K562 (cell line): ENCODE measurements around the gene COL23A1. TPM values are rescaled to one million over a fixed set of nuclear protein-coding genes. Genes with fewer than 3 reads are reported as not detected.

Experiments
- COPS2 ChIP-seq: fragments of 450-650 bp; conservative IDR thresholded peaks from 2 replicates; pipeline ENCODE4 v1.6.1; 2016; ENCODE audit warnings: mild to moderate bottlenecking, moderate library complexity
- FOXA1 ChIP-seq: fragments of 450-650 bp; IDR thresholded peaks from 2 replicates; pipeline ENCODE4 v1.6.1; 2016; ENCODE audit warnings: mild to moderate bottlenecking, borderline replicate concordance
- L3MBTL2 ChIP-seq: fragments of 450-650 bp; IDR thresholded peaks from 2 replicates; pipeline ENCODE4 v1.6.1; 2016; ENCODE audit warnings: mild to moderate bottlenecking, moderate library complexity
- MIER1 ChIP-seq: fragments of 450-650 bp; IDR thresholded peaks from 2 replicates; pipeline ENCODE4 v1.6.1; 2016; ENCODE audit warnings: antibody characterized with exemption, mild to moderate bottlenecking, low read depth
- NFE2L1 ChIP-seq: fragments of 450-650 bp; IDR thresholded peaks from 2 replicates; pipeline ENCODE4 v1.6.1; 2016; ENCODE audit warnings: missing genetic modification characterization, low read depth, mild to moderate bottlenecking, missing compliant biosample characterization, moderate library complexity, borderline replicate concordance
- PML ChIP-seq: IDR thresholded peaks from 2 replicates; pipeline ENCODE4 v1.6.1; 2012; ENCODE audit warnings: low read length, inconsistent platforms
- SMAD3 ChIP-seq: fragments of 450-650 bp; formaldehyde crosslinking; conservative IDR thresholded peaks from 2 replicates; pipeline ENCODE4 v1.4.0; 2020; ENCODE audit warnings: mild to moderate bottlenecking
- SRSF3 ChIP-seq: fragments of 200-400 bp; formaldehyde crosslinking; IDR thresholded peaks from 2 replicates; pipeline ENCODE4 v1.6.1; 2016; ENCODE audit warnings: mild to moderate bottlenecking, low read length, moderate library complexity; ENCODE audit not compliant: insufficient read depth
- ZNF165 ChIP-seq: fragments of 250-450 bp; sonication (Bioruptor Pico); IDR thresholded peaks from 2 replicates; pipeline ENCODE4 v1.4.0; 2020; ENCODE audit warnings: borderline replicate concordance
- polyA plus RNA-seq, 8 experiments: library from polyadenylated mRNA; depleted of rRNA in 4 of 8; stranded (reverse) in 5 of 8; unstranded in 3 of 8; fragments of >200 nt; fragmentation: Nextera tagmentation in 2 of 8; fragmentation: Illumina TruSeq in 1 of 8; extraction: Ambion mirVana in 2 of 8; extraction: Trizol in 1 of 8; gene quantifications; 2 replicates each; pipeline versions ENCODE4 v1.2.1 to v1.2.3, GENCODE V29; 2011 to 2014; ENCODE audit warnings: inconsistent platforms in 1 of 8, missing spikeins in 1 of 8
- total RNA-seq, 7 experiments: library from RNA; depleted of rRNA in 6 of 7; stranded (reverse); fragments of >200 nt in 6 of 7; fragmentation: Illumina TruSeq in 2 of 7; extraction: Trizol in 2 of 7; gene quantifications; 2 replicates each; pipeline versions ENCODE4 v1.2.1 to v1.2.3, GENCODE V29; 2011 to 2021; ENCODE audit warnings: low replicate concordance in 1 of 7
- TF ChIP-seq, protein P1 (sequence below): fragments of 250-450 bp; sonication (Bioruptor Pico); IDR thresholded peaks from 2 replicates; pipeline ENCODE4 v1.5.0; 2020; ENCODE audit warnings: mild to moderate bottlenecking
- TF ChIP-seq, protein P2 (sequence below): fragments of 450-650 bp; IDR thresholded peaks from 2 replicates; pipeline ENCODE4 v1.6.1; 2016; ENCODE audit warnings: mild to moderate bottlenecking, moderate library complexity
- TF ChIP-seq, protein P3 (sequence below): sonication (generic); formaldehyde crosslinking; IDR thresholded peaks from 2 replicates; pipeline ENCODE4 v1.9.0; 2022; ENCODE audit warnings: mild to moderate bottlenecking, missing genetic modification reagents
- TF ChIP-seq, protein P4 (sequence below): fragments of 250-450 bp; sonication (Bioruptor Pico); IDR thresholded peaks from 2 replicates; pipeline ENCODE4 v1.5.0; 2021

The COL23A1 gene
- total and polyA plus RNA-seq, 9 of the 15 experiments (the other 6 are each of a cell fraction or from before 2014, with no cell fraction given), result 0.09 TPM; not detected in 8

DNA sequence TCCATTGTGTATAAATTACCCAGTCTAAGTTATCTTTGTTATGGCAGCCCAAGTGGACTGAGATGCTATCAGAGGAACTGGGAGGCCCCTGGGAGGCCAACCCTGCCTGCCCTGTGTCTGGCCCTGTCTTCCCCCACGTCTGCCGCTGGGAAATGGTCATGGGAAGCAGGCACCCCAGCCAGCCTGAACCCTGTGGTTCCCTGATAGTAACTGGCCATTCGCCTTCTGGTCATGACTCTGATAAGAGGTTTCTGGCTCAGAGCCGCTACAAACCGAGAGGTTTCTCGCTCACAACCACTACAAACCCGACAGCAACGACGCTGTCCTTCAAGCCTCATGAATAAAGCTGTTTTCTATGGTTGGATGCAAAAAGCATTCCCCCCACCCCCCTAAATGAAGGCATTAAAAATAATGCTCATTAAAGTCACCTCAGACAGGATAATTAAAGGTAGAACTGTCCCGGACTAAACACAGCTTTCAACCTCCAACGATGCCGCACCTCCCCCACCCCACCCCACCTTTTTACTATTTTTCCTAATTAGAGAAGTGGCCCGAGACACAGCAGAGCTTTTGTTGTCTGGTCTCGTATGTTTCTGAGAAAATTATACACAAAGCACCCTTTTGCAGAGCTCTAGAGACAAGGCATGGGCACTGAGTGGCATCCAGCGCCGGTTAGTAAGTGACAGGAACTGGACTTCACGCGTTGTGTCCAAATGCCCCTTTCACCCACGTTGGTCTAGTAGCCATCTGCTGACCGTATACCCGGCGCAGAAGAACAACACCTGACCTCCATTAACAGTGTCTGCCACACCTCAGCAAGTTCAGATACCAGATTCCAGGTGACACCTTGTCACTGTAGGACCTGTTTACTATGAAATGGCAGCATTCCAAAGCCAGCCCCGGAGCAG, 140.8 kb downstream of the COL23A1 start (continued):
- TF ChIP-seq, protein P1, sequence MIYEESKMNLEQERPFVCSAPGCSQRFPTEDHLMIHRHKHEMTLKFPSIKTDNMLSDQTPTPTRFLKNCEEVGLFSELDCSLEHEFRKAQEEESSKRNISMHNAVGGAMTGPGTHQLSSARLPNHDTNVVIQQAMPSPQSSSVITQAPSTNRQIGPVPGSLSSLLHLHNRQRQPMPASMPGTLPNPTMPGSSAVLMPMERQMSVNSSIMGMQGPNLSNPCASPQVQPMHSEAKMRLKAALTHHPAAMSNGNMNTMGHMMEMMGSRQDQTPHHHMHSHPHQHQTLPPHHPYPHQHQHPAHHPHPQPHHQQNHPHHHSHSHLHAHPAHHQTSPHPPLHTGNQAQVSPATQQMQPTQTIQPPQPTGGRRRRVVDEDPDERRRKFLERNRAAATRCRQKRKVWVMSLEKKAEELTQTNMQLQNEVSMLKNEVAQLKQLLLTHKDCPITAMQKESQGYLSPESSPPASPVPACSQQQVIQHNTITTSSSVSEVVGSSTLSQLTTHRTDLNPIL, result no peak
- TF ChIP-seq FOXA1, result no peak
- no peak for TF ChIP-seq SRSF3
- TF ChIP-seq, protein P2, sequence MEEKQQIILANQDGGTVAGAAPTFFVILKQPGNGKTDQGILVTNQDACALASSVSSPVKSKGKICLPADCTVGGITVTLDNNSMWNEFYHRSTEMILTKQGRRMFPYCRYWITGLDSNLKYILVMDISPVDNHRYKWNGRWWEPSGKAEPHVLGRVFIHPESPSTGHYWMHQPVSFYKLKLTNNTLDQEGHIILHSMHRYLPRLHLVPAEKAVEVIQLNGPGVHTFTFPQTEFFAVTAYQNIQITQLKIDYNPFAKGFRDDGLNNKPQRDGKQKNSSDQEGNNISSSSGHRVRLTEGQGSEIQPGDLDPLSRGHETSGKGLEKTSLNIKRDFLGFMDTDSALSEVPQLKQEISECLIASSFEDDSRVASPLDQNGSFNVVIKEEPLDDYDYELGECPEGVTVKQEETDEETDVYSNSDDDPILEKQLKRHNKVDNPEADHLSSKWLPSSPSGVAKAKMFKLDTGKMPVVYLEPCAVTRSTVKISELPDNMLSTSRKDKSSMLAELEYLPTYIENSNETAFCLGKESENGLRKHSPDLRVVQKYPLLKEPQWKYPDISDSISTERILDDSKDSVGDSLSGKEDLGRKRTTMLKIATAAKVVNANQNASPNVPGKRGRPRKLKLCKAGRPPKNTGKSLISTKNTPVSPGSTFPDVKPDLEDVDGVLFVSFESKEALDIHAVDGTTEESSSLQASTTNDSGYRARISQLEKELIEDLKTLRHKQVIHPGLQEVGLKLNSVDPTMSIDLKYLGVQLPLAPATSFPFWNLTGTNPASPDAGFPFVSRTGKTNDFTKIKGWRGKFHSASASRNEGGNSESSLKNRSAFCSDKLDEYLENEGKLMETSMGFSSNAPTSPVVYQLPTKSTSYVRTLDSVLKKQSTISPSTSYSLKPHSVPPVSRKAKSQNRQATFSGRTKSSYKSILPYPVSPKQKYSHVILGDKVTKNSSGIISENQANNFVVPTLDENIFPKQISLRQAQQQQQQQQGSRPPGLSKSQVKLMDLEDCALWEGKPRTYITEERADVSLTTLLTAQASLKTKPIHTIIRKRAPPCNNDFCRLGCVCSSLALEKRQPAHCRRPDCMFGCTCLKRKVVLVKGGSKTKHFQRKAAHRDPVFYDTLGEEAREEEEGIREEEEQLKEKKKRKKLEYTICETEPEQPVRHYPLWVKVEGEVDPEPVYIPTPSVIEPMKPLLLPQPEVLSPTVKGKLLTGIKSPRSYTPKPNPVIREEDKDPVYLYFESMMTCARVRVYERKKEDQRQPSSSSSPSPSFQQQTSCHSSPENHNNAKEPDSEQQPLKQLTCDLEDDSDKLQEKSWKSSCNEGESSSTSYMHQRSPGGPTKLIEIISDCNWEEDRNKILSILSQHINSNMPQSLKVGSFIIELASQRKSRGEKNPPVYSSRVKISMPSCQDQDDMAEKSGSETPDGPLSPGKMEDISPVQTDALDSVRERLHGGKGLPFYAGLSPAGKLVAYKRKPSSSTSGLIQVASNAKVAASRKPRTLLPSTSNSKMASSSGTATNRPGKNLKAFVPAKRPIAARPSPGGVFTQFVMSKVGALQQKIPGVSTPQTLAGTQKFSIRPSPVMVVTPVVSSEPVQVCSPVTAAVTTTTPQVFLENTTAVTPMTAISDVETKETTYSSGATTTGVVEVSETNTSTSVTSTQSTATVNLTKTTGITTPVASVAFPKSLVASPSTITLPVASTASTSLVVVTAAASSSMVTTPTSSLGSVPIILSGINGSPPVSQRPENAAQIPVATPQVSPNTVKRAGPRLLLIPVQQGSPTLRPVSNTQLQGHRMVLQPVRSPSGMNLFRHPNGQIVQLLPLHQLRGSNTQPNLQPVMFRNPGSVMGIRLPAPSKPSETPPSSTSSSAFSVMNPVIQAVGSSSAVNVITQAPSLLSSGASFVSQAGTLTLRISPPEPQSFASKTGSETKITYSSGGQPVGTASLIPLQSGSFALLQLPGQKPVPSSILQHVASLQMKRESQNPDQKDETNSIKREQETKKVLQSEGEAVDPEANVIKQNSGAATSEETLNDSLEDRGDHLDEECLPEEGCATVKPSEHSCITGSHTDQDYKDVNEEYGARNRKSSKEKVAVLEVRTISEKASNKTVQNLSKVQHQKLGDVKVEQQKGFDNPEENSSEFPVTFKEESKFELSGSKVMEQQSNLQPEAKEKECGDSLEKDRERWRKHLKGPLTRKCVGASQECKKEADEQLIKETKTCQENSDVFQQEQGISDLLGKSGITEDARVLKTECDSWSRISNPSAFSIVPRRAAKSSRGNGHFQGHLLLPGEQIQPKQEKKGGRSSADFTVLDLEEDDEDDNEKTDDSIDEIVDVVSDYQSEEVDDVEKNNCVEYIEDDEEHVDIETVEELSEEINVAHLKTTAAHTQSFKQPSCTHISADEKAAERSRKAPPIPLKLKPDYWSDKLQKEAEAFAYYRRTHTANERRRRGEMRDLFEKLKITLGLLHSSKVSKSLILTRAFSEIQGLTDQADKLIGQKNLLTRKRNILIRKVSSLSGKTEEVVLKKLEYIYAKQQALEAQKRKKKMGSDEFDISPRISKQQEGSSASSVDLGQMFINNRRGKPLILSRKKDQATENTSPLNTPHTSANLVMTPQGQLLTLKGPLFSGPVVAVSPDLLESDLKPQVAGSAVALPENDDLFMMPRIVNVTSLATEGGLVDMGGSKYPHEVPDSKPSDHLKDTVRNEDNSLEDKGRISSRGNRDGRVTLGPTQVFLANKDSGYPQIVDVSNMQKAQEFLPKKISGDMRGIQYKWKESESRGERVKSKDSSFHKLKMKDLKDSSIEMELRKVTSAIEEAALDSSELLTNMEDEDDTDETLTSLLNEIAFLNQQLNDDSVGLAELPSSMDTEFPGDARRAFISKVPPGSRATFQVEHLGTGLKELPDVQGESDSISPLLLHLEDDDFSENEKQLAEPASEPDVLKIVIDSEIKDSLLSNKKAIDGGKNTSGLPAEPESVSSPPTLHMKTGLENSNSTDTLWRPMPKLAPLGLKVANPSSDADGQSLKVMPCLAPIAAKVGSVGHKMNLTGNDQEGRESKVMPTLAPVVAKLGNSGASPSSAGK, result peak; percentile 12; the same call in 1 of the 2 replicates
- TF ChIP-seq COPS2, result no peak
- peak; percentile 83 for TF ChIP-seq SMAD3 (CRISPR knock-in tag)
- peak; percentile 66 for TF ChIP-seq L3MBTL2
- TF ChIP-seq, protein P3, sequence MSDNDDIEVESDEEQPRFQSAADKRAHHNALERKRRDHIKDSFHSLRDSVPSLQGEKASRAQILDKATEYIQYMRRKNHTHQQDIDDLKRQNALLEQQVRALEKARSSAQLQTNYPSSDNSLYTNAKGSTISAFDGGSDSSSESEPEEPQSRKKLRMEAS, result peak; percentile 43; the same call in 1 of the 2 replicates
- no peak for TF ChIP-seq MIER1
- peak; percentile 95 for TF ChIP-seq PML
- TF ChIP-seq, protein P4, sequence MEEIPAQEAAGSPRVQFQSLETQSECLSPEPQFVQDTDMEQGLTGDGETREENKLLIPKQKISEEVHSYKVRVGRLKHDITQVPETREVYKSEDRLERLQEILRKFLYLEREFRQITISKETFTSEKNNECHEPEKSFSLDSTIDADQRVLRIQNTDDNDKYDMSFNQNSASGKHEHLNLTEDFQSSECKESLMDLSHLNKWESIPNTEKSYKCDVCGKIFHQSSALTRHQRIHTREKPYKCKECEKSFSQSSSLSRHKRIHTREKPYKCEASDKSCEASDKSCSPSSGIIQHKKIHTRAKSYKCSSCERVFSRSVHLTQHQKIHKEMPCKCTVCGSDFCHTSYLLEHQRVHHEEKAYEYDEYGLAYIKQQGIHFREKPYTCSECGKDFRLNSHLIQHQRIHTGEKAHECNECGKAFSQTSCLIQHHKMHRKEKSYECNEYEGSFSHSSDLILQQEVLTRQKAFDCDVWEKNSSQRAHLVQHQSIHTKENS (CRISPR knock-in tag), result no peak
- TF ChIP-seq NFE2L1 (tag), result no peak
- no peak for TF ChIP-seq ZNF165 (CRISPR knock-in tag)
